NCI-H2196 treated with DMSO at 0.1 percent for 48 hours (cell line): ENCODE results near the gene LIN28B.

Experiments used
- DNase-seq: peaks from one replicate; lab custom pipeline; 2025; ENCODE audit not compliant: unreplicated experiment; lab: John Stamatoyannopoulos, UW

LIN28B gene

DNA sequence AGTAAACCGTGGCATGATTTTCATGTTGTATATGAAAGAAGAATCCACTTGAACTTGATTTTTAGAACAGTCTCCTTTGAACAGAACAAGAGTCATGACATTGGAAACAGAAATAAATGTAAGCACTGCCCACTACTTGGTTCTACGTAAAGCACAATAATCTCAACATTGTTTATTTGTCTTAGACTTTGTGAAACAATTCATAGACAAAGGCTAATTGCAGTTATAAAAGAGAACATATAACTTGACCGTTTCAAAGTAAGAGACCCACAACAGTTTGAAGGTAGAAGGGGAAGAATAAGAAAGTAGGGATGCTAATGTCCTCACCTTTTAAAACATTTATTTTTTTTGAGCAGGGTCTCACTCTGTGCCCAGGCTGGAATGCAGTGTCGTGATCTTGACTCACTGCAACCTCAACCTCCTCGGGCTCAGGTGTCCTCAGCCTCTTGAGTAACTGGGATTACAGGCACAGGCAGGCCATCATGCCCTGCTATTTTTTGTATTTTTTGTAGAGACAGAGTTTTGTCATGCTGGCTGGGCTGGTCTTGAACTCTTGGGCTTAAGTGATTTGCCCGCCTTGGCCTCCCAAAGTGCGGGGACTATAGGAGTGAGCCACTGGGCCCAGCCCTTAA is 151.8 kb downstream of the LIN28B start:
- no peak for DNase-seq

DNA sequence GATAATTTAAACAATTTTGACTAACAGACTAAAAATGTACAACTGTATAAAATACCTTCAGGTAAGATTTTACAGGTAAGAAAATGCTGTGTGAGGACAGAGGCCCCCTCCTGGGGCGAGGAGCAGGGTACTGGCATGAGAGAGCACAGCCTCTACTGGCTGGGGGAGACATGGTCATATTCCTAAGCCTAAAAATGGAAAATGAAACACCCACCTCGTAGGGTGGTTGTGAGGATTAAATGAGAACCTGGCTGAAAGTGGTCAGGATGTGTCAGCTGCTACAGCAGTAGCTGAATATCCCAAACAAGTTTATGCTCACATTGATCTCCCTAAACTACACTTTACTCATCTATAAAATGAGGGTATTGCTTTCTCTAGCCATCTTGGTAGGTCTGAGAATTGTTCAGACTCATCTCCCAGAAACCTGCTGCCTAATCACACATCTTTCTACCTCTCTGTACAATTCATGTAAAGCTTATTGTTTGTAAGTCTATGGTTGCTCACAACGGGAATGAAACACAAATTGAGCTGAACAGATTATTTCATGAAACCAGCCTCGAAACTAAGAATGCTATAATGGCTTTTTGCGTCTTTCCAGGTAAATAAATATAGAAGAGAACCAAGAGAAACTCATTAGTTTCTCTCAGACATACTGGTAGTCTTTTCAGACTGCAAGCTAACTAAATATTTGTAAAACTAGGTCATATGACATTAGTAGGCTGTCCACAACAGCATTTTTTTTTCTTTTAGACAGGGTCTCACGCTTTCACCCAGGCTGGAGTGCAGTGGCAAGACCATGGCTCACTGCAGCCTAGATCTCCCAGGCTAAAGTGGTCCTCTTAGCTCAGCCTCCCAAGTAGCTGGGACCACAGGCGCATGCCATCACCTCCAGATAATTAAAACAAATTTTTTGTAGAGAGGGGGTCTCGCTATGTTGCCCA is 153.3 kb downstream of the LIN28B start:
- no peak for DNase-seq

DNA sequence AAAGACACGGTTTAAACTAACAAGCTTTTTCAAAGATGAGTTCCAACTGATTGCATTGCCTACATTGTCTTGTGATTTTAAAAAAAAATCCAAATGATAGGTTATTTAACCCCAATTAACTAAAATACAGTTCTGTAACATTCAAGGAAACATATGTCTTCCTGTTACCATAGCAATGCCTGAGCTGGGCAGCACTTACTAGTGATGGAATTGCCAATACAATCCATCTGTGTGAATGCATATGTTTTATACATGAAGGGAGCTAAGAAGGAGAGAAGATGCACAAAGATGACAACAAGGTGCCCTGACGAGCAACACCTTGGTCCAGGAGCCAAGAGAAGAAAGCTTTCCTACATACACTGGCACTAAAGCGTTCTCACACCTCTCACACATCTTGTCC is 154.2 kb downstream of the LIN28B start:
- no peak for DNase-seq

DNA sequence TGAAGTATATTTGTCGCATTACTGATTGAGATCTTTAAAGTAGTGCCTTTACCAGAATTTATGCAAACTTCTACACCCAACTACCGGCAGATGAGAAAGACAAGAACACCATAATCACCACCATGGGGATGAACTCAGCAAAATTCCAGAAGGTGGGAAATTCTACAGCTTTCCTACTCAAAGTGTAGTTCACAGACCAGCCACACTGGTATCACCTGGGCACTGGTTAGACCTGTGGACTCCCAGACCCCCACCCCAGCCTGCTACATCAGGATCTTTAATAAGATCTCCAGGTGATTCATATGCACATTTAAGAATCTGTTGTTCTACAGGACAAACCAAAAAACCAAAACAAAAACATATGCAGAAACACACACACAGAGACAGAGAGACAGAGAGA is 155.0 kb downstream of the LIN28B start:
- no peak for DNase-seq

DNA sequence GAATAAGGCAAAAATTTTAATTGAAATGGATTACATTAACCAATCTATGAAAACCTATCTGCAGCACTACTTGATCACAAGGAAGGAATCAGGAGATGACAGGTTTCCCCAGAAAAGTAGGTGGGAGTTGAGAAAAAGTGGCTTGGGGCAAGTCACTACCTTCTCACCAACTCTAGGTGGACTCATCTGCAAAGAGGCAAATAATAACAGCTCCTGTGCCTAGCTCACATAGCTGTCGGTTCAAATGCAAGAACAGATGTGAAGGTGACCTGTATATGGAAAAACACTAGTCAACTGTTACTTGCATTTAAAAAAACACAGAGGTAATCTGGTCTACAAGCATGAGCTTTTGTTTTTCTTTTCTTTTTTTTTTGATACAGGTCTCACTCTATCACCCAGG is 155.7 kb downstream of the LIN28B start:
- no peak for DNase-seq

DNA sequence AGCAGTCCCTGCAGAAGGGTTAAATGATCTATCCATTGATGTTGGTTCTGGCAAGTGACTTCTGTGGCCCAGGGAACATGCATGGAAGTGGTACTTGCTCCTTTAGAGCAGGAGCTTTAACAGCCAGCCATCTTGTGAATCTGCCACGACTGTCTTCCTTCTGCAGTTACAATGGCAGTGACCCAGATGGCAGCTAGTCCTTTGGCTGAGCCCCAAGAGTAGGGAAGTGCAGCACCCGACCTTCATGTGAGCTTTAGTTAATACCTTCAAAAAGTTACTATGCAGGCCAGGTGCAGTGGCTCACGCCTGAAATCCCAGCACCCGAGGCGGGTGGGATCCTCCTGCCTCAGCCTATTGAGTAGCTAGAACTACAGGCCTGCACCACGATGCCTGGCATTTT is 156.5 kb downstream of the LIN28B start:
- DNase-seq, result no peak

DNA sequence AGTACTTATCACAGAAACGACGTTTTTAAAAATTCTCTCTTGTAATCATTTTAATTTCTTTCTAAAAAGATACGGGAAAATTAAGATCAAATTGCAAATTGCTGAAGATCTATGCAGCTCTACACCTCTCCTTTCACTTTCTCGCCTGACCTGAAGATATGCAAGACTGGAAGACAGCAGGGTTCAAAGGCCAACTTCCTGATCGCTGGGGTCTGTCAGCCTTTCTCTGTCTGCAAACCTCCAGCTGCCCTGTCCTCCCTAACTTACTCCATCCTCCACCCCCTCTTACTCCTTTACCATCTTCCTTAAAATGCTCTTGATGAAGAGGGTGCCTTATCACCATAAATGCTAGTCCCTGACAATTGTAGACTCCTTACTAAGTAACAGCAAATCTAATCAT is 159.2 kb downstream of the LIN28B start:
- DNase-seq, result no peak

DNA sequence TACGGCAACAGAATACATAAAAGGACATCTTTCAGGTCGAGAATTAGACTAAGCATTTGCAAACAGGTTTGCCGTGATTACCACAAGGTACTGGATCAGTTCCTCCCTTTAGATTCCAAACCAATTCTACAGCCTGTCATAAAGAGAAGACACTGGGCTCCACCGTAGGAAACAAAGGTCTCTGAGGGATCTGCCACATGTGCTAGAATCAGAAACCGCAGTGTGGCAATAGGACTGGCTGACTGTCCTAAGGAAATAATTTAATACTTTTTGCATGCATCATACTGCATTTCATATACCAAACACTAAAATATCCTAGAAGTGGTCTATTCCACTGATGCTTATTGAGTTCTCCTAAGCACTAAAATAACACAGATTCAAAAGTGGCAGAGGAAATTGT is 163.7 kb downstream of the LIN28B start:
- no peak for DNase-seq

DNA sequence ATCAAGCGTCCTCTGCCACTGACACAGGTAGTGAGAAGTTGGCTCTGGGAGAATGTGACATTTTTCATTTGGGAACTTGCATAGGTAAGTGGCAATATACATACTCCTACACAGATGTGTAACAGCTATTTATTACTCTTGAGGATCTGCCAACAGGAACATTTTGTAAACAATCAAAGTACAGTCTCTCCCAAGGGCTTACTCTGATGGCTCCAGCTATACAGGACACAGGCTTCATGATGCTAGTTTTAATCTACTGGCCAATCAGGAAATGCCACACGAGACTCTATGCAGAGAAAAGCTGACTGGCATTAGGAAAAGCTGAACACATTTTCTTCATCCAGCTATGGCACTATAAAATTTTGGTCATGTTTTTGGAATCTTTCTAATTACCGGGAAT is 165.1 kb downstream of the LIN28B start:
- no peak for DNase-seq

DNA sequence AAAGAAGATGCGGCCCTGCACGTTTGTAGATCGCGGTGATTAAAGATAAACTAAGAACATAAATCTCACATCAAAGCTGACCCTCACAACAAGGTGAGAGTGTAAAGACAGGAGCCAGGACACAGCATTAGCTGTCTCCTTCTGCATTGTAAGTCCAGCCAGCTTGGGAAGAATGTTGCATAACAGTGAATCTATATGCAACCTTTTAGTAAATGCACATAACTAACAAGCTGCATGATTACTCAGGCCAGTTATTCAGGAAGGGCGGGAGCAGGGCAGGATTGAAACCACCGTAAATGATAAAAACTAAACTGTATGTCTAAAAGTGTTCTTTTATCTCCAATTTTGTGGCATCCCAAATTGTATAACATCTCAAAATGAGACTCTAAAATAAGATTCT is 165.8 kb downstream of the LIN28B start:
- no peak for DNase-seq
